Ovary (tissue), 9 donors: ENCODE results near the gene GPSM3. TPM values are rescaled to one million over a fixed set of nuclear protein-coding genes. Genes with fewer than 3 reads are reported as not detected.

Source experiments
- DNase-seq, 5 donors: peaks; one replicate each; pipeline ENCODE4 v3.0.0-alpha.2; 2019 to 2020
- H3K27ac ChIP-seq, 2 donors: fragments of 200-600 bp; one replicate each; pipeline versions ENCODE4 v1.5.1 to v1.8.0; 2019 to 2022
- H3K27me3 ChIP-seq: fragments of 200-600 bp; one replicate; pipeline ENCODE4 v1.8.0; 2022
- H3K36me3 ChIP-seq: fragments of 200-600 bp; sonication (generic); one replicate; pipeline ENCODE4 v1.5.1; 2019
- H3K4me1 ChIP-seq: one replicate; pipeline ENCODE4 v1.8.1; 2013; ENCODE audit warnings: mild to moderate bottlenecking, moderate library complexity; ENCODE audit not compliant: insufficient read depth
- H3K4me3 ChIP-seq: fragments of 200-600 bp; sonication (generic); one replicate; pipeline ENCODE4 v1.5.1; 2017
- H3K9me3 ChIP-seq, 2 donors: fragments of 200-600 bp in 1 of 2; sonication (generic) in 1 of 2; one replicate each; pipeline versions ENCODE4 v1.5.1 to v1.8.1; 2013 to 2019; ENCODE audit warnings: mild to moderate bottlenecking in 1 of 2, moderate library complexity in 1 of 2
- CTCF ChIP-seq, 3 donors: fragments of 450-650 bp in 2 of 3; fragments of 200-600 bp in 1 of 3; IDR thresholded peaks; one replicate each; pipeline versions ENCODE4 v1.5.1 to v1.8.0; 2016 to 2022; ENCODE audit warnings: antibody characterized with exemption in 3 of 3, mild to moderate bottlenecking in 1 of 3
- EP300 ChIP-seq: sonication (generic); formaldehyde crosslinking; IDR thresholded peaks from one replicate; pipeline ENCODE4 v1.6.1; 2017; ENCODE audit warnings: antibody characterized with exemption
- POLR2A ChIP-seq: fragments of 450-650 bp; IDR thresholded peaks from one replicate; pipeline ENCODE4 v1.6.1; 2017; ENCODE audit warnings: antibody characterized with exemption, mild to moderate bottlenecking, moderate library complexity
- WGBS, 3 donors: extraction: QIAGEN DNeasy Blood & Tissue Kit in 1 of 3; methylation state at CpG; one replicate each; pipeline versions ENCODE4 v1.1.5 to v1.1.7; 2013 to 2017; 5-methylcytosine and 5-hydroxymethylcytosine counted together
- intact Hi-C, 4 donors: fragments of 100-400 bp; cut with DNase I; formaldehyde crosslinking; loops; one replicate each; pipeline versions ENCODE4 v1.11.0 to v1.15.1; 2022 to 2023
- polyA plus RNA-seq, 2 donors: library from polyadenylated mRNA; stranded (reverse); fragments of 200-250 nt in 1 of 2; fragments of 350-450 nt in 1 of 2; fragmentation: Illumina TruSeq in 1 of 2; extraction: RNeasy Lipid Tissue Mini Kit (QIAGEN cat#74804) in 1 of 2; gene quantifications; one replicate each; pipeline ENCODE4 v1.2.3, GENCODE V29; 2013 to 2014
- total RNA-seq, 7 donors: library from RNA; depleted of rRNA in 2 of 7; stranded (reverse); fragments of >200 nt in 2 of 7; fragmentation: NEBNext Ultra II Directional in 3 of 7; extraction: Animal tissue kit (Norgen Biotek cat#: 25700) in 3 of 7; gene quantifications; one replicate each; pipeline versions ENCODE4 v1.1.0 to v1.2.4, GENCODE V29; 2016 to 2023
- donor health status: DM: no; HTN: no; CAD: no; lungs with moderate emphysema.
- donor health status: DM: no; HTN: no; CAD: no.
- donor health status: Bipolar disorder and iron deficiency.
- donor health status: DM: yes; HTN: yes; CAD: no.
- donor health status: DM: no; HTN: no; CAD: no.
- donor health status: DM: yes; HTN: yes; CAD: no.

The GPSM3 gene
- total and polyA plus RNA-seq, 9 donors = 3.1 to 8.7 (median 5.2) TPM

GRCh38 chr6:32164295-32164694 lies 28.1 kb downstream of the GPSM3 start, which contains the start of gene EGFL8:
TSS of gene EGFL8 (plus strand) at chr6:32164595. CDS start at chr6:32166166, 1,571 bp downstream.
- Histone ChIP-seq H3K27ac (no peak within 1 kb of the TSS), H3K4me3 (no peak within 1 kb of the TSS), H3K4me1 (no peaks in the 10 kb centered on the region), H3K36me3 (no peaks in the 10 kb centered on the region), H3K27me3 (no peaks in the 10 kb centered on the region), H3K9me3 (no peaks in the 10 kb centered on the region)
- TF ChIP-seq CTCF (IDR thresholded peaks at IDR 0.05) = no peak
- no peak for TF ChIP-seq EP300
- no peak for TF ChIP-seq POLR2A
- intact Hi-C loops = no loop called here
- peak in 1 of 5 donors; percentile 13 for DNase-seq

GRCh38 chr6:32163559-32164258 lies 28.7 kb downstream of the GPSM3 start:
- H3K36me3 ChIP-seq = no peaks in the 10 kb centered on the region
- H3K27me3 ChIP-seq = no peaks in the 10 kb centered on the region
- WGBS, 3 donors = 85 to 88% (median 85%) methylated on average over 7 of the region's 7 CpGs
- no peaks in the 10 kb centered on the region for H3K4me1 ChIP-seq
- H3K9me3 ChIP-seq = no peaks in the 10 kb centered on the region
- intact Hi-C loops = no loop called here
- no peak for DNase-seq
- H3K27ac ChIP-seq = no peak overlapping the region
- H3K4me3 ChIP-seq = no peak overlapping the region
- TF ChIP-seq CTCF (IDR thresholded peaks at IDR 0.05) = no peak

- DNase-seq = no peak
- no peak for TF ChIP-seq CTCF (IDR thresholded peaks at IDR 0.05)
- TF ChIP-seq POLR2A = no peak
- TF ChIP-seq EP300 = no peak
- Histone ChIP-seq H3K36me3 (no peaks in the 10 kb centered on the region), H3K27ac (no peak overlapping the region), H3K4me3 (no peak overlapping the region), H3K4me1 (peaks cover 6% of the 10 kb centered on the region), H3K9me3 (no peaks in the 10 kb centered on the region), H3K27me3 (no peaks in the 10 kb centered on the region)
- intact Hi-C loops = loop anchor here in 1 of 4 donors (10.0 kb wide), 1 partner anchor 73 kb away; no protein-coding TSS in a partner anchor
These were observed 34.4 kb downstream of the GPSM3 start for GRCh38 chr6:32158052-32158451.

GRCh38 chr6:32156891-32157290 lies 35.6 kb downstream of the GPSM3 start:
- H3K27me3 ChIP-seq = no peaks in the 10 kb centered on the region
- 78 to 87% (median 79%) methylated on average over 9 of the region's 9 CpGs for WGBS, 3 donors
- H3K27ac ChIP-seq = no peak overlapping the region
- H3K9me3 ChIP-seq = no peaks in the 10 kb centered on the region
- no peak for DNase-seq
- peaks cover 9% of the 10 kb centered on the region for H3K4me1 ChIP-seq
- H3K4me3 ChIP-seq = no peak overlapping the region
- no peaks in the 10 kb centered on the region for H3K36me3 ChIP-seq
- TF ChIP-seq CTCF (IDR thresholded peaks at IDR 0.05) (no peak), EP300 (no peak), POLR2A (no peak)
- intact Hi-C loops = loop anchor here in 1 of 4 donors (10.0 kb wide), 1 partner anchor 72 kb away; no protein-coding TSS in a partner anchor
